ENCODE data around the gene RCAN2.

GRCh38 chr6:46291880-46292279 is 199.4 kb downstream of the RCAN2 start:
- TF ChIP-seq ZFX (CRISPR knock-in tag; IDR thresholded peaks at IDR 0.05) (no peak), FOXP1 (CRISPR knock-in tag; IDR thresholded peaks at IDR 0.05) (no peak), DNMT1 (IDR thresholded peaks at IDR 0.05) (no peak), FOSL1 (tag; conservative IDR thresholded peaks at IDR 0.05) (no peak), ZNF384 (IDR thresholded peaks at IDR 0.05; ENCODE audit: low read depth, low read length) (no peak)

Data from K562 (cell line).